ENCODE data around the gene PLA2R1. TPM values are rescaled to one million over a fixed set of nuclear protein-coding genes. Genes with fewer than 3 reads are reported as not detected.

Gene PLA2R1
- total RNA-seq, 1 experiment from 2014 or later: 5.7 TPM

DNA sequence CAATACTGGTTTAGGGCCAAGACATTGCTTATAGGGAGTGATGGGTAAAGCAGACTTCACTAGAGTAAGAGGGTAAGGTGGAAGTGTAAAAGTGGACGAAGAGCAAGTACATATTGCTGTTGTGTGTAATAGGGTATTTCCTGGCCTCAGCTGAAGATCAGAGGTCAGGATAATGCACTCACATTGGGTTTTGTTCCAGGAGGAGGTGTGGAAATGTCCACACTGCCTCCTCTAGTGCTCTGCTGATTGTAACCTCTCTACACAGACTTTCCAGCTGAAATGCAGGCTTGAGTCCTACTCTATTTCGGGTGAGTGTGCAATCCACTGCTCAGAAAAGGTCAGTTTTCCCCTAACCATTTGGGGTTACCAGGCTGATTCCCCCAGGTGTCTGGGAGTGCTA is 41.7 kb upstream of the PLA2R1 start:
- ChIA-PET POLR2A (no interaction called here), CTCF (interaction anchor here (0.6 kb wide), 1 partner anchor 1149 kb away, joined by 4 read pairs; no protein-coding TSS in a partner anchor)
- DNase-seq (ENCODE audit: low read depth, low spot score) (no peak), ATAC-seq (no peak)
- Histone ChIP-seq H3K27ac (ENCODE audit: low read length) (no peak overlapping the region), H3K4me3 (ENCODE audit: low read depth in 2 of 2, low read length in 2 of 2) (no peak overlapping the region), H3K4me1 (ENCODE audit: control insufficient read depth, insufficient read depth, low read length) (no peaks in the 10 kb centered on the region), H3K36me3 (ENCODE audit: control insufficient read depth, insufficient read depth, low read length) (no peaks in the 10 kb centered on the region), H3K9me3 (ENCODE audit: control insufficient read depth, insufficient read depth, low read depth, low read length) (no peaks in the 10 kb centered on the region), H3K27me3 (ENCODE audit: control insufficient read depth, insufficient read depth, low read length) (no peaks in the 10 kb centered on the region)
- intact Hi-C loops (cut with micrococcal nuclease; ENCODE audit: unreplicated experiment) (loop anchor here (10.0 kb wide), 1 partner anchor 891 kb away; no protein-coding TSS in a partner anchor), in situ Hi-C loops (cut with HindIII; ENCODE audit: low pct_unique_long_range_greater_than_20kb, low sequenced_read_pairs) (no loop called here)
- TF ChIP-seq, protein P1, sequence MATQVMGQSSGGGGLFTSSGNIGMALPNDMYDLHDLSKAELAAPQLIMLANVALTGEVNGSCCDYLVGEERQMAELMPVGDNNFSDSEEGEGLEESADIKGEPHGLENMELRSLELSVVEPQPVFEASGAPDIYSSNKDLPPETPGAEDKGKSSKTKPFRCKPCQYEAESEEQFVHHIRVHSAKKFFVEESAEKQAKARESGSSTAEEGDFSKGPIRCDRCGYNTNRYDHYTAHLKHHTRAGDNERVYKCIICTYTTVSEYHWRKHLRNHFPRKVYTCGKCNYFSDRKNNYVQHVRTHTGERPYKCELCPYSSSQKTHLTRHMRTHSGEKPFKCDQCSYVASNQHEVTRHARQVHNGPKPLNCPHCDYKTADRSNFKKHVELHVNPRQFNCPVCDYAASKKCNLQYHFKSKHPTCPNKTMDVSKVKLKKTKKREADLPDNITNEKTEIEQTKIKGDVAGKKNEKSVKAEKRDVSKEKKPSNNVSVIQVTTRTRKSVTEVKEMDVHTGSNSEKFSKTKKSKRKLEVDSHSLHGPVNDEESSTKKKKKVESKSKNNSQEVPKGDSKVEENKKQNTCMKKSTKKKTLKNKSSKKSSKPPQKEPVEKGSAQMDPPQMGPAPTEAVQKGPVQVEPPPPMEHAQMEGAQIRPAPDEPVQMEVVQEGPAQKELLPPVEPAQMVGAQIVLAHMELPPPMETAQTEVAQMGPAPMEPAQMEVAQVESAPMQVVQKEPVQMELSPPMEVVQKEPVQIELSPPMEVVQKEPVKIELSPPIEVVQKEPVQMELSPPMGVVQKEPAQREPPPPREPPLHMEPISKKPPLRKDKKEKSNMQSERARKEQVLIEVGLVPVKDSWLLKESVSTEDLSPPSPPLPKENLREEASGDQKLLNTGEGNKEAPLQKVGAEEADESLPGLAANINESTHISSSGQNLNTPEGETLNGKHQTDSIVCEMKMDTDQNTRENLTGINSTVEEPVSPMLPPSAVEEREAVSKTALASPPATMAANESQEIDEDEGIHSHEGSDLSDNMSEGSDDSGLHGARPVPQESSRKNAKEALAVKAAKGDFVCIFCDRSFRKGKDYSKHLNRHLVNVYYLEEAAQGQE (IDR thresholded peaks at IDR 0.05; ENCODE audit: insufficient read depth in 1 of 2, low read depth in 2 of 2, low read length in 1 of 2): no peak
- TF ChIP-seq POLR2AphosphoS5 (IDR thresholded peaks at IDR 0.05; ENCODE audit: low read depth, low read length) (no peak), TCF7L2 (IDR thresholded peaks at IDR 0.05; ENCODE audit: low read depth, low read length) (no peak), SIN3A (IDR thresholded peaks at IDR 0.05; ENCODE audit: borderline replicate concordance, insufficient read depth, low read depth, low read length) (no peak)
- TF ChIP-seq, protein P2, sequence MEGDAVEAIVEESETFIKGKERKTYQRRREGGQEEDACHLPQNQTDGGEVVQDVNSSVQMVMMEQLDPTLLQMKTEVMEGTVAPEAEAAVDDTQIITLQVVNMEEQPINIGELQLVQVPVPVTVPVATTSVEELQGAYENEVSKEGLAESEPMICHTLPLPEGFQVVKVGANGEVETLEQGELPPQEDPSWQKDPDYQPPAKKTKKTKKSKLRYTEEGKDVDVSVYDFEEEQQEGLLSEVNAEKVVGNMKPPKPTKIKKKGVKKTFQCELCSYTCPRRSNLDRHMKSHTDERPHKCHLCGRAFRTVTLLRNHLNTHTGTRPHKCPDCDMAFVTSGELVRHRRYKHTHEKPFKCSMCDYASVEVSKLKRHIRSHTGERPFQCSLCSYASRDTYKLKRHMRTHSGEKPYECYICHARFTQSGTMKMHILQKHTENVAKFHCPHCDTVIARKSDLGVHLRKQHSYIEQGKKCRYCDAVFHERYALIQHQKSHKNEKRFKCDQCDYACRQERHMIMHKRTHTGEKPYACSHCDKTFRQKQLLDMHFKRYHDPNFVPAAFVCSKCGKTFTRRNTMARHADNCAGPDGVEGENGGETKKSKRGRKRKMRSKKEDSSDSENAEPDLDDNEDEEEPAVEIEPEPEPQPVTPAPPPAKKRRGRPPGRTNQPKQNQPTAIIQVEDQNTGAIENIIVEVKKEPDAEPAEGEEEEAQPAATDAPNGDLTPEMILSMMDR (IDR thresholded peaks at IDR 0.05): no peak
- no TSS peak for BruUV-seq (replicated peaks)

GRCh38 chr2:160097326-160097725 is 34.9 kb upstream of the PLA2R1 start:
- Histone ChIP-seq H3K4me3 (ENCODE audit: low read depth in 2 of 2, low read length in 2 of 2) (no peak overlapping the region), H3K9me3 (ENCODE audit: control insufficient read depth, insufficient read depth, low read depth, low read length) (no peaks in the 10 kb centered on the region), H3K27ac (ENCODE audit: low read length) (no peak overlapping the region), H3K36me3 (ENCODE audit: control insufficient read depth, insufficient read depth, low read length) (no peaks in the 10 kb centered on the region), H3K27me3 (ENCODE audit: control insufficient read depth, insufficient read depth, low read length) (no peaks in the 10 kb centered on the region), H3K4me1 (ENCODE audit: control insufficient read depth, insufficient read depth, low read length) (no peaks in the 10 kb centered on the region)
- CTCF ChIA-PET: no interaction called here
- in situ Hi-C loops (cut with HindIII; ENCODE audit: low pct_unique_long_range_greater_than_20kb, low sequenced_read_pairs) (no loop called here), intact Hi-C loops (cut with micrococcal nuclease; ENCODE audit: unreplicated experiment) (no loop called here)
- DNase-seq (ENCODE audit: low read depth, low spot score) (no peak), ATAC-seq (no peak)
- POLR2A ChIA-PET: interaction anchor here (0.6 kb wide), 2 partner anchors 873 to 950 kb away, joined by 3 read pairs; no protein-coding TSS in a partner anchor
- TF ChIP-seq, protein P1 (IDR thresholded peaks at IDR 0.05; ENCODE audit: insufficient read depth in 1 of 2, low read depth in 2 of 2, low read length in 1 of 2): no peak
- no peak for TF ChIP-seq TCF7L2 (IDR thresholded peaks at IDR 0.05; ENCODE audit: low read depth, low read length)
- no peak for TF ChIP-seq POLR2AphosphoS5 (IDR thresholded peaks at IDR 0.05; ENCODE audit: low read depth, low read length)
- no TSS peak for BruUV-seq (replicated peaks)

Measured in Panc1 (cell line).